Measurements from ENCODE around the gene MIER2.

The MIER2 gene

GRCh38 chr19:339262-339887 is 5.2 kb downstream of the MIER2 start:
- Histone ChIP-seq H3K36me3 (peaks cover 46% of the 10 kb centered on the region), H3K4me3 (ENCODE audit: low read depth, low read length) (no peak overlapping the region), H3K27ac (no peak overlapping the region), H3K27me3 (ENCODE audit: insufficient read depth, low read depth, severe bottlenecking) (no peaks in the 10 kb centered on the region), H3K9me3 (ENCODE audit: severe bottlenecking) (no peaks in the 10 kb centered on the region)
- TF ChIP-seq, protein P1, sequence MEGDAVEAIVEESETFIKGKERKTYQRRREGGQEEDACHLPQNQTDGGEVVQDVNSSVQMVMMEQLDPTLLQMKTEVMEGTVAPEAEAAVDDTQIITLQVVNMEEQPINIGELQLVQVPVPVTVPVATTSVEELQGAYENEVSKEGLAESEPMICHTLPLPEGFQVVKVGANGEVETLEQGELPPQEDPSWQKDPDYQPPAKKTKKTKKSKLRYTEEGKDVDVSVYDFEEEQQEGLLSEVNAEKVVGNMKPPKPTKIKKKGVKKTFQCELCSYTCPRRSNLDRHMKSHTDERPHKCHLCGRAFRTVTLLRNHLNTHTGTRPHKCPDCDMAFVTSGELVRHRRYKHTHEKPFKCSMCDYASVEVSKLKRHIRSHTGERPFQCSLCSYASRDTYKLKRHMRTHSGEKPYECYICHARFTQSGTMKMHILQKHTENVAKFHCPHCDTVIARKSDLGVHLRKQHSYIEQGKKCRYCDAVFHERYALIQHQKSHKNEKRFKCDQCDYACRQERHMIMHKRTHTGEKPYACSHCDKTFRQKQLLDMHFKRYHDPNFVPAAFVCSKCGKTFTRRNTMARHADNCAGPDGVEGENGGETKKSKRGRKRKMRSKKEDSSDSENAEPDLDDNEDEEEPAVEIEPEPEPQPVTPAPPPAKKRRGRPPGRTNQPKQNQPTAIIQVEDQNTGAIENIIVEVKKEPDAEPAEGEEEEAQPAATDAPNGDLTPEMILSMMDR (IDR thresholded peaks at IDR 0.05; ENCODE audit: low read depth, low read length) = no peak
- no peak for DNase-seq

- H3K36me3 ChIP-seq = peaks cover 50% of the 10 kb centered on the region
- H3K27me3 ChIP-seq (ENCODE audit: insufficient read depth, low read depth, severe bottlenecking) = no peaks in the 10 kb centered on the region
- H3K27ac ChIP-seq = no peak overlapping the region
- H3K9me3 ChIP-seq (ENCODE audit: severe bottlenecking) = no peaks in the 10 kb centered on the region
- TF ChIP-seq, protein P1 (IDR thresholded peaks at IDR 0.05; ENCODE audit: low read depth, low read length) = no peak
- DNase-seq = no peak
- no peak overlapping the region for H3K4me3 ChIP-seq (ENCODE audit: low read depth, low read length)
Observed at GRCh38 chr19:338421-338820, 6.2 kb downstream of the MIER2 start.

- peaks cover 2% of the 10 kb centered on the region for H3K9me3 ChIP-seq (ENCODE audit: severe bottlenecking)
- no peaks in the 10 kb centered on the region for H3K27me3 ChIP-seq (ENCODE audit: insufficient read depth, low read depth, severe bottlenecking)
- H3K4me3 ChIP-seq (ENCODE audit: low read depth, low read length) = no peak overlapping the region
- no peak for DNase-seq
- TF ChIP-seq, protein P1 (IDR thresholded peaks at IDR 0.05; ENCODE audit: low read depth, low read length) = no peak
- no peak overlapping the region for H3K27ac ChIP-seq
- H3K36me3 ChIP-seq = peaks cover 41% of the 10 kb centered on the region
Observed at GRCh38 chr19:336067-336614, 8.5 kb downstream of the MIER2 start.

GRCh38 chr19:335486-336066 is 9.0 kb downstream of the MIER2 start:
- H3K4me3 ChIP-seq (ENCODE audit: low read depth, low read length) = no peak overlapping the region
- H3K36me3 ChIP-seq = peaks cover 41% of the 10 kb centered on the region
- H3K27ac ChIP-seq = no peak overlapping the region
- no peak for DNase-seq
- H3K9me3 ChIP-seq (ENCODE audit: severe bottlenecking) = peaks cover 2% of the 10 kb centered on the region
- H3K27me3 ChIP-seq (ENCODE audit: insufficient read depth, low read depth, severe bottlenecking) = no peaks in the 10 kb centered on the region
- TF ChIP-seq, protein P1 (IDR thresholded peaks at IDR 0.05; ENCODE audit: low read depth, low read length) = no peak

DNA sequence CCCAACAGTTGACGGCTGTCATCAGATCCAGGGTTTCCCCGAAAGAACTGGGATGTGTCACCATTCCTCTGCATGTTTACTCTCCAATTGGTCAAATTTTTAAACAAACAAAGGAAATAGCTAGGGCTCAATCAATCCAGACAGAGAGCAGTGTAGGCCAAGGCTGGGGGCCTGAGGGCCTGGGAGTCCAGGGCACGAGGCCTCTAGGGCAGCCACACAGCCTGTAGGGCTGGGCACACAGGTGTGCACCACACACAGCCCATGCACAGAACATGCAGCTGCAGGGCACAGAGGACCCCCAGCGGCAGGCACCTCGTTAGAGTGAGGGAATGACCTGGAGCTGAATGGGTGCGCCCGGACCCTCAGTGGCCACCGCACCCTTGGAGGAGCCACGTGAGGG is 9.5 kb downstream of the MIER2 start:
- peaks cover 2% of the 10 kb centered on the region for H3K9me3 ChIP-seq (ENCODE audit: severe bottlenecking)
- no peak overlapping the region for H3K4me3 ChIP-seq (ENCODE audit: low read depth, low read length)
- H3K36me3 ChIP-seq = peaks cover 41% of the 10 kb centered on the region
- no peak for DNase-seq
- TF ChIP-seq, protein P1 (IDR thresholded peaks at IDR 0.05; ENCODE audit: low read depth, low read length) = no peak
- H3K27ac ChIP-seq = no peak overlapping the region
- no peaks in the 10 kb centered on the region for H3K27me3 ChIP-seq (ENCODE audit: insufficient read depth, low read depth, severe bottlenecking)

Measured in WERI-Rb-1 (cell line).